Fibroblast of the aortic adventitia (primary cell): Measurements from ENCODE around the gene CD55. TPM values are rescaled to one million over a fixed set of nuclear protein-coding genes. Genes with fewer than 3 reads are reported as not detected.

ENCODE experiments used
- DNase-seq: peaks from one replicate; pipeline ENCODE4 v3.0.0-alpha.2; 2010; ENCODE audit warnings: low read depth
- H3K4me3 ChIP-seq: 2 replicates; pipeline ENCODE4 v1.5.1; 2011; ENCODE audit warnings: low read depth, mild to moderate bottlenecking, control low read depth, low read length, moderate library complexity
- CTCF ChIP-seq: IDR thresholded peaks from 2 replicates; pipeline ENCODE4 v1.5.1; 2011; ENCODE audit warnings: mild to moderate bottlenecking, low read length, control low read depth, inconsistent platforms; ENCODE audit not compliant: insufficient read depth
- total RNA-seq: library from RNA; depleted of rRNA; stranded (reverse); fragments of >200 nt; gene quantifications from 2 replicates; pipeline ENCODE4 v1.2.3, GENCODE V29; 2012; ENCODE audit warnings: low replicate concordance

The CD55 gene
- total RNA-seq, 1 donor, result 34.0 TPM

- no peak overlapping the region for H3K4me3 ChIP-seq
- TF ChIP-seq CTCF, result no peak
- DNase-seq, result peak; percentile 27
These were observed 20.9 kb downstream of the CD55 start for GRCh38 chr1:207342332-207342731.

- TF ChIP-seq CTCF, result no peak
- no peak for DNase-seq
- no peak overlapping the region for H3K4me3 ChIP-seq
These were observed 22.2 kb downstream of the CD55 start for GRCh38 chr1:207343675-207344074.

GRCh38 chr1:207344221-207344620 lies 22.7 kb downstream of the CD55 start:
- TF ChIP-seq CTCF, result no peak
- no peak overlapping the region for H3K4me3 ChIP-seq
- peak; percentile 29 for DNase-seq

GRCh38 chr1:207345644-207346477 lies 24.4 kb downstream of the CD55 start:
- no peak for DNase-seq
- TF ChIP-seq CTCF, result no peak
- no peak overlapping the region for H3K4me3 ChIP-seq

- DNase-seq, result no peak
- no peak for TF ChIP-seq CTCF
- no peak overlapping the region for H3K4me3 ChIP-seq
These were observed 25.0 kb downstream of the CD55 start for GRCh38 chr1:207346513-207346912.

GRCh38 chr1:207349979-207350378 lies 28.5 kb downstream of the CD55 start:
- no peak overlapping the region for H3K4me3 ChIP-seq
- DNase-seq, result no peak
- TF ChIP-seq CTCF, result no peak
